AG04449 (cell line): ENCODE results near the gene TTLL9.

ENCODE experiments used
- CTCF ChIA-PET: fragments of 350-600 bp; formaldehyde crosslinking; extraction: SDS; loops from one replicate; lab custom pipeline; 2021; ENCODE audit warnings: antibody characterized with exemption; lab: Yijun Ruan, JAX
- POLR2A ChIA-PET: fragments of 400-600, 350-600 bp; formaldehyde crosslinking; extraction: SDS; loops from one replicate; lab custom pipeline; 2020; ENCODE audit warnings: antibody characterized with exemption, inconsistent platforms; lab: Yijun Ruan, JAX
- DNase-seq: peaks from one replicate; pipeline ENCODE4 v3.0.0-alpha.2; 2010; ENCODE audit warnings: low read depth, low spot score
- H3K4me3 ChIP-seq: 2 replicates; pipeline ENCODE4 v1.5.1; 2011; ENCODE audit warnings: low read depth, mild to moderate bottlenecking, control low read depth, low read length
- CTCF ChIP-seq: IDR thresholded peaks from one replicate; pipeline ENCODE4 v1.5.1; 2011; ENCODE audit warnings: mild to moderate bottlenecking, moderate library complexity, low read length, control low read depth, inconsistent platforms; ENCODE audit not compliant: insufficient read depth; ENCODE audit errors: missing control alignments

The TTLL9 gene

GRCh38 chr20:31840906-31841816, 29.3 kb upstream of the TTLL9 start:
- no peak overlapping the region for H3K4me3 ChIP-seq
- POLR2A ChIA-PET: no interaction called here
- TF ChIP-seq CTCF: no peak
- CTCF ChIA-PET: interaction anchor here (5.5 to 17.4 kb wide), 3 partner anchors 12 to 22 kb away, joined by 64 to 242 read pairs (median 113); partner anchors contain the start of gene MYLK2
- no peak for DNase-seq

DNA sequence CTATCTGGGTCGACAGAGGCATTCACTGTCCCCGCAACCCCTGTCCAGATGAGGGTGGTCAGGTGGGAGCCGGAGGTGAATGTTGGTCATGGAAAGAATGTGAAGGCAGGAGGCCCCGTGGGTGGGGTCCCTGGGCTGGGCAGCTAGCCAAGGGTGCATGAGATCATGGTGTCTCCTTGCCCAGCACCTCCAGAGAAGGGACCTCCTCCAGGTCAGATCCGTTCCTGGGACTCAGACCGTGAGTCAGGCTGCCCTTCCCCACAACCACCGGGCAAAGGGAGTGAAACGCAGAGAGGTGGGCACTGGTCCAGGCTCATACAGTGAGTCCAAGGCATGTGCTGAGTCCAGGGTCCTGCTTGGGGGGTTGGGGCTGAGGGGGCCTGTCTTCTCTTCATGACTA, 28.5 kb upstream of the TTLL9 start:
- ChIA-PET CTCF (interaction anchor here (7.1 to 17.4 kb wide), 2 partner anchors 14 to 22 kb away, joined by 113 to 242 read pairs; partner anchors contain the start of gene MYLK2), POLR2A (no interaction called here)
- TF ChIP-seq CTCF: no peak
- no peak for DNase-seq
- no peak overlapping the region for H3K4me3 ChIP-seq

DNA sequence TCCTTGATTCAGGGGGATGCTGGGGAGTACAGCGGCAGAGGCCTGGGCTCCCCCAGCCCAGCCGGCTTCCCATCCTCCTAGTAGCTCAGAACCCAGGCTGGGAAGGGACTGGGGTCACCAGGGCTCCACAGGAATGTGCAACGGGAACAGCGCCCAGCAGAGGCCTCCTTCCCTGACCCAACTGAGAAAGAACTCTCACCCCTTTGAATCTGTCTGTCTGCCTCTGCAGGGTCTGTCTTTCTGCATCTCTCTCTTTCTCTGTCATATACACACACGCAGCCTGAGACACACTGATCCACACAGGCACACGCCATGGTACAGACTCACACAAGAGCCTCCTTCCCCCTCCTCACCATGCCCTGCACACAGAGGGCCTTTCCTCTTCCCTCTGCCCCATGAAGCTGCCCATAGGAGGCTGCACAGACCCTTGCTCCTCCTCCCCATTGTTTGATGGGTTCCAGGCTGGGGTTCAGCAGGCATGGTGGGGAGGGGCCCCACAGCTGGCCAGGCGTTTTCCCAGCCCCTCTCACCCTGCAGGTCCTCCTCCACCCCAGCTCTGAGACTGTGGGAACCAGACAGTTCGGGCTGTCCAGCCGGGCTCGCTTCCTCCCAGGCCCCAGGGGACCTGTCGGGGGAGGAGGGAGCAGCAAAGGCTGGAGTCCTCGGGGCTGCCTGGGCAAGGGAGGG, 27.8 kb upstream of the TTLL9 start:
- TF ChIP-seq CTCF: no peak
- no peak for DNase-seq
- POLR2A ChIA-PET: no interaction called here
- peak overlapping the region; percentile 6; the same call in 1 of the 2 replicates for H3K4me3 ChIP-seq
- CTCF ChIA-PET: interaction anchor here (1.5 to 17.4 kb wide), 3 partner anchors 13 to 189 kb away, joined by 4 to 242 read pairs (median 113); partner anchors contain the start of gene MYLK2

DNA sequence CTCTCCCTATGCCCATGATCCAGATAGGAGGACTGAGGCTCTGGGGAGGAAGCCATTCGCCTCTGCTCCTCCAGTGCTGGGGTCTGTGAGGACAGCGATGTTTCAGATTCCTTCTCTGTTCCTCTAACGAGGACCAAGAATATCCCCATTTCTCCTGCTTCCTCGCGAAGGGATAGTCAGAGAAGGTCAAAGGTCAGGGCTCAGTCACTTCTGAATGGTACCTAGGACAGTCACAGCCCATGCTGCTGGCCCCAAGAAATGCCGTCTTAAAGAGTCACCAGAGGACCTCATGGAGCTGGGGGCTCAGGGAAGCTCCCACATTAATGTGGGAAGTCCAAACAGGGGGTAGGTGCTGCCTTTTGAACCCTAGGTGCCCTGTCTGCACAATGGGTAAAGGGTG, 27.1 kb upstream of the TTLL9 start:
- DNase-seq: no peak
- TF ChIP-seq CTCF: no peak
- CTCF ChIA-PET: interaction anchor here (1.5 to 17.4 kb wide), 3 partner anchors 13 to 188 kb away, joined by 4 to 242 read pairs (median 113); partner anchors contain the start of gene MYLK2
- H3K4me3 ChIP-seq: no peak overlapping the region
- POLR2A ChIA-PET: no interaction called here

GRCh38 chr20:31843881-31844280, 26.6 kb upstream of the TTLL9 start:
- no peak for TF ChIP-seq CTCF

More at GRCh38 chr20:31843881-31844280, 26.6 kb upstream of the TTLL9 start:
- POLR2A ChIA-PET: no interaction called here
- no peak overlapping the region for H3K4me3 ChIP-seq
- CTCF ChIA-PET: interaction anchor here (0.9 to 17.4 kb wide), 4 partner anchors 12 to 188 kb away, joined by 3 to 242 read pairs (median 58); partner anchors contain the start of gene MYLK2
- no peak for DNase-seq
